ENCODE measurements around the gene SIRPB1. TPM values are rescaled to one million over a fixed set of nuclear protein-coding genes. Genes with fewer than 3 reads are reported as not detected.
"Not testable (repeated sequence)": the region's sequence is repeated elsewhere in the genome, so short reads cannot be mapped to it uniquely, and the experiment has no call there.

Gene SIRPB1
- polyA plus RNA-seq, 1 donor (not counting 4 experiments of a cell fraction or from before 2014, with no cell fraction given) = not detected

GRCh38 chr20:1616858-1617434 lies 2.9 kb downstream of the SIRPB1 start:
- H2AFZ ChIP-seq (ENCODE audit: control insufficient read depth, low read length) = no peak overlapping the region

GRCh38 chr20:1610404-1610803 lies 9.4 kb downstream of the SIRPB1 start:
- H3K79me2 ChIP-seq (ENCODE audit: control insufficient read depth, insufficient read depth, low read length); dilution Hi-C loops (cut with MboI; ENCODE audit: extremely low pct_ligation_motif_present, low sequenced_read_pairs); FAIRE-seq; H3K9me3 ChIP-seq (ENCODE audit: control insufficient read depth, low read depth, low read length); H3K4me2 ChIP-seq (ENCODE audit: control insufficient read depth, extremely low read depth, insufficient read depth, low read depth, low read length); H3K9ac ChIP-seq (ENCODE audit: control insufficient read depth, extremely low read depth, insufficient read depth, low read length); H2AFZ ChIP-seq (ENCODE audit: control insufficient read depth, low read length); H4K20me1 ChIP-seq (ENCODE audit: control insufficient read depth, extremely low read depth, insufficient read depth, low read length); H3K27ac ChIP-seq (ENCODE audit: control insufficient read depth, insufficient read depth, low read length); DNase-seq (ENCODE audit: low read depth, low spot score); H3K4me1 ChIP-seq (ENCODE audit: control insufficient read depth, extremely low read depth, insufficient read depth, low read length); H3K9me1 ChIP-seq (ENCODE audit: control insufficient read depth, extremely low read depth, insufficient read depth, low read length); H3K27me3 ChIP-seq (ENCODE audit: control insufficient read depth, extremely low read depth, insufficient read depth, low read length); H3K36me3 ChIP-seq (ENCODE audit: control insufficient read depth in 2 of 2, extremely low read depth in 1 of 2, insufficient read depth in 2 of 2, low read length in 2 of 2); H3K4me3 ChIP-seq (ENCODE audit: control insufficient read depth in 2 of 3, extremely low read depth in 1 of 3, insufficient read depth in 2 of 3, low read depth in 1 of 3, low read length in 3 of 3): not testable (repeated sequence)

More at GRCh38 chr20:1616858-1617434, 2.9 kb downstream of the SIRPB1 start:
- TF ChIP-seq CTCF (optimal IDR thresholded peaks at IDR 0.05 in 1 of 3, IDR thresholded peaks at IDR 0.05 in 1 of 3, conservative IDR thresholded peaks at IDR 0.05 in 1 of 3; ENCODE audit: extremely low read depth in 1 of 3, insufficient read depth in 2 of 3, low read length in 3 of 3) (no peak), EZH2 (IDR thresholded peaks at IDR 0.05; ENCODE audit: low read length) (no peak)
- no peaks in the 10 kb centered on the region for H3K79me2 ChIP-seq (ENCODE audit: control insufficient read depth, insufficient read depth, low read length)
- DNase-seq (ENCODE audit: low read depth, low spot score) (no peak), FAIRE-seq (no peak)
- dilution Hi-C loops (cut with MboI; ENCODE audit: extremely low pct_ligation_motif_present, low sequenced_read_pairs) = no loop called here
- H3K4me2 ChIP-seq (ENCODE audit: control insufficient read depth, extremely low read depth, insufficient read depth, low read depth, low read length) = no peak overlapping the region
- H3K27ac ChIP-seq (ENCODE audit: control insufficient read depth, insufficient read depth, low read length) = no peak overlapping the region
- H3K9me3 ChIP-seq (ENCODE audit: control insufficient read depth, low read depth, low read length) = no peaks in the 10 kb centered on the region
- H3K4me1 ChIP-seq (ENCODE audit: control insufficient read depth, extremely low read depth, insufficient read depth, low read length) = no peaks in the 10 kb centered on the region
- no peak overlapping the region for H3K9ac ChIP-seq (ENCODE audit: control insufficient read depth, extremely low read depth, insufficient read depth, low read length)
- H3K4me3 ChIP-seq (ENCODE audit: control insufficient read depth in 2 of 3, extremely low read depth in 1 of 3, insufficient read depth in 2 of 3, low read depth in 1 of 3, low read length in 3 of 3) = no peak overlapping the region
- no peaks in the 10 kb centered on the region for H3K27me3 ChIP-seq (ENCODE audit: control insufficient read depth, extremely low read depth, insufficient read depth, low read length)
- no peaks in the 10 kb centered on the region for H4K20me1 ChIP-seq (ENCODE audit: control insufficient read depth, extremely low read depth, insufficient read depth, low read length)
- H3K9me1 ChIP-seq (ENCODE audit: control insufficient read depth, extremely low read depth, insufficient read depth, low read length) = no peaks in the 10 kb centered on the region
- H3K36me3 ChIP-seq (ENCODE audit: control insufficient read depth in 2 of 2, extremely low read depth in 1 of 2, insufficient read depth in 2 of 2, low read length in 2 of 2) = no peaks in the 10 kb centered on the region

- H3K9me3 ChIP-seq (ENCODE audit: control insufficient read depth, low read depth, low read length); DNase-seq (ENCODE audit: low read depth, low spot score); H3K9ac ChIP-seq (ENCODE audit: control insufficient read depth, extremely low read depth, insufficient read depth, low read length); H2AFZ ChIP-seq (ENCODE audit: control insufficient read depth, low read length); dilution Hi-C loops (cut with MboI; ENCODE audit: extremely low pct_ligation_motif_present, low sequenced_read_pairs); H3K36me3 ChIP-seq (ENCODE audit: control insufficient read depth in 2 of 2, extremely low read depth in 1 of 2, insufficient read depth in 2 of 2, low read length in 2 of 2); H3K9me1 ChIP-seq (ENCODE audit: control insufficient read depth, extremely low read depth, insufficient read depth, low read length); H3K27me3 ChIP-seq (ENCODE audit: control insufficient read depth, extremely low read depth, insufficient read depth, low read length); H3K4me2 ChIP-seq (ENCODE audit: control insufficient read depth, extremely low read depth, insufficient read depth, low read depth, low read length); H4K20me1 ChIP-seq (ENCODE audit: control insufficient read depth, extremely low read depth, insufficient read depth, low read length); H3K27ac ChIP-seq (ENCODE audit: control insufficient read depth, insufficient read depth, low read length); H3K79me2 ChIP-seq (ENCODE audit: control insufficient read depth, insufficient read depth, low read length); H3K4me3 ChIP-seq (ENCODE audit: control insufficient read depth in 2 of 3, extremely low read depth in 1 of 3, insufficient read depth in 2 of 3, low read depth in 1 of 3, low read length in 3 of 3); H3K4me1 ChIP-seq (ENCODE audit: control insufficient read depth, extremely low read depth, insufficient read depth, low read length): not testable (repeated sequence)
- FAIRE-seq = peak; percentile 17
Observed at GRCh38 chr20:1608678-1609347, 11.0 kb downstream of the SIRPB1 start.

Measured in keratinocyte (primary cell).